H9 (cell line): Measurements from ENCODE around the gene ZNF318. TPM values are rescaled to one million over a fixed set of nuclear protein-coding genes. Genes with fewer than 3 reads are reported as not detected.

ENCODE experiments used
- DNase-seq: peaks from one replicate; pipeline ENCODE4 v3.0.0-alpha.2; 2017
- H2AFZ ChIP-seq: one replicate; pipeline ENCODE4 v1.6.1; 2013; ENCODE audit warnings: mild to moderate bottlenecking, low read length, control low read depth, moderate library complexity
- H2AK5ac ChIP-seq: 2 replicates; pipeline ENCODE4 v1.6.1; 2013; ENCODE audit warnings: low read length, control low read depth, mixed read lengths; ENCODE audit not compliant: insufficient read length
- H2BK120ac ChIP-seq: one replicate; pipeline ENCODE4 v1.6.1; 2013; ENCODE audit warnings: low read depth, mild to moderate bottlenecking, low read length, control low read depth, inconsistent platforms; ENCODE audit not compliant: poor library complexity, severe bottlenecking
- H2BK12ac ChIP-seq: 2 replicates; pipeline ENCODE4 v1.6.1; 2013; ENCODE audit warnings: low read length, control low read depth, mixed read lengths, low read depth; ENCODE audit not compliant: insufficient read length
- H2BK15ac ChIP-seq: 2 replicates; pipeline ENCODE4 v1.6.1; 2013; ENCODE audit warnings: low read depth, low read length, control low read depth
- H2BK20ac ChIP-seq: one replicate; pipeline ENCODE4 v1.6.1; 2013; ENCODE audit warnings: low read depth, mild to moderate bottlenecking, low read length, control low read depth, inconsistent platforms; ENCODE audit not compliant: poor library complexity, severe bottlenecking
- H2BK5ac ChIP-seq: 2 replicates; pipeline ENCODE4 v1.6.1; 2013; ENCODE audit warnings: low read length, control low read depth, mixed read lengths; ENCODE audit not compliant: insufficient read length
- H3K14ac ChIP-seq: 2 replicates; pipeline ENCODE4 v1.6.1; 2013; ENCODE audit warnings: low read length, control low read depth; ENCODE audit not compliant: insufficient read depth
- H3K18ac ChIP-seq: 2 replicates; pipeline ENCODE4 v1.6.1; 2013; ENCODE audit warnings: low read depth, mild to moderate bottlenecking, mixed read lengths, low read length, control low read depth; ENCODE audit not compliant: insufficient read length
- H3K23ac ChIP-seq: 2 replicates; pipeline ENCODE4 v1.6.1; 2013; ENCODE audit warnings: low read length, control low read depth, mixed read lengths, low read depth; ENCODE audit not compliant: insufficient read length
- H3K23me2 ChIP-seq: 2 replicates; pipeline ENCODE4 v1.6.1; 2013; ENCODE audit warnings: low read depth, mild to moderate bottlenecking, mixed read lengths, low read length, control low read depth; ENCODE audit not compliant: insufficient read length, poor library complexity, severe bottlenecking
- H3K27ac ChIP-seq: 2 replicates; pipeline ENCODE4 v1.5.1; 2013; ENCODE audit warnings: low read length, control low read depth, mixed read lengths, low read depth; ENCODE audit not compliant: insufficient read length
- H3K27me3 ChIP-seq: 2 replicates; pipeline ENCODE4 v1.6.1; 2013; ENCODE audit warnings: low read length, control low read depth, inconsistent platforms; ENCODE audit not compliant: insufficient read depth
- H3K4ac ChIP-seq: 2 replicates; pipeline ENCODE4 v1.6.1; 2013; ENCODE audit warnings: low read depth, mild to moderate bottlenecking, control low read depth, inconsistent platforms, low read length, moderate library complexity
- H3K4me1 ChIP-seq: 2 replicates; pipeline ENCODE4 v1.6.1; 2013; ENCODE audit warnings: low read length, control low read depth, inconsistent platforms; ENCODE audit not compliant: insufficient read depth
- H3K4me2 ChIP-seq: 2 replicates; pipeline ENCODE4 v1.6.1; 2013; ENCODE audit warnings: low read length, control low read depth, mixed read lengths; ENCODE audit not compliant: insufficient read length, insufficient read depth
- H3K56ac ChIP-seq: 2 replicates; pipeline ENCODE4 v1.6.1; 2013; ENCODE audit warnings: low read depth, mild to moderate bottlenecking, mixed read lengths, low read length, control low read depth; ENCODE audit not compliant: insufficient read length
- H3K79me1 ChIP-seq: 2 replicates; pipeline ENCODE4 v1.6.1; 2013; ENCODE audit warnings: low read depth, mild to moderate bottlenecking, moderate library complexity, low read length, control low read depth, inconsistent platforms; ENCODE audit not compliant: insufficient read depth, poor library complexity, severe bottlenecking
- H3K79me2 ChIP-seq: 2 replicates; pipeline ENCODE4 v1.6.1; 2013; ENCODE audit warnings: low read length, control low read depth, inconsistent platforms; ENCODE audit not compliant: insufficient read depth
- H3K9ac ChIP-seq: 2 replicates; pipeline ENCODE4 v1.6.1; 2013; ENCODE audit warnings: low read length, control low read depth, mixed read lengths; ENCODE audit not compliant: insufficient read length; ENCODE audit errors: extremely low read depth
- H3K9me3 ChIP-seq: one replicate; pipeline ENCODE4 v1.6.1; 2013; ENCODE audit warnings: low read depth, low read length, inconsistent platforms; ENCODE audit not compliant: control insufficient read depth
- H3T11ph ChIP-seq: one replicate; pipeline ENCODE4 v1.6.1; 2013; ENCODE audit warnings: mild to moderate bottlenecking, low read length, control low read depth, inconsistent platforms
- H4K20me1 ChIP-seq: one replicate; pipeline ENCODE4 v1.6.1; 2013; ENCODE audit not compliant: control insufficient read depth, insufficient read length, insufficient read depth
- H4K5ac ChIP-seq: 2 replicates; pipeline ENCODE4 v1.6.1; 2013; ENCODE audit warnings: low read depth, mild to moderate bottlenecking, mixed read lengths, low read length, control low read depth; ENCODE audit not compliant: insufficient read length
- H4K8ac ChIP-seq: replicated peaks from 2 replicates; pipeline ENCODE4 v1.6.1; 2013; ENCODE audit warnings: low read length, control low read depth, mixed read lengths, low read depth; ENCODE audit not compliant: insufficient read length
- H4K91ac ChIP-seq: 2 replicates; pipeline ENCODE4 v1.6.1; 2013; ENCODE audit warnings: low read depth, mild to moderate bottlenecking, moderate library complexity, mixed read lengths, low read length, control low read depth; ENCODE audit not compliant: insufficient read length
- H3K27ac Mint-ChIP-seq, 3 experiments: 2 replicates in 2 of 3; 3 replicates in 1 of 3; pipeline ENCODE4 v1.8.0; 2020 to 2021; ENCODE audit warnings: mixed read lengths in 3 of 3, mild to moderate bottlenecking in 1 of 3, moderate library complexity in 1 of 3
- H3K27me3 Mint-ChIP-seq: 2 replicates; pipeline ENCODE4 v1.8.0; 2021; ENCODE audit warnings: low read depth, mild to moderate bottlenecking, moderate library complexity, mixed read lengths
- H3K36me3 Mint-ChIP-seq, 3 experiments: 2 replicates in 2 of 3; 3 replicates in 1 of 3; pipeline ENCODE4 v1.8.0; 2020 to 2021; ENCODE audit warnings: low read depth in 3 of 3, mixed read lengths in 3 of 3; ENCODE audit not compliant: insufficient read depth in 1 of 3
- H3K4me1 Mint-ChIP-seq, 2 experiments: 2 replicates each; pipeline ENCODE4 v1.8.0; 2020; ENCODE audit warnings: mixed read lengths in 2 of 2
- H3K4me3 Mint-ChIP-seq, 2 experiments: 2 replicates in 1 of 2; 3 replicates in 1 of 2; pipeline ENCODE4 v1.8.0; 2020 to 2021; ENCODE audit warnings: mild to moderate bottlenecking in 2 of 2, mixed read lengths in 2 of 2, moderate library complexity in 1 of 2
- H3K9me3 Mint-ChIP-seq, 2 experiments: 2 replicates in 1 of 2; 3 replicates in 1 of 2; pipeline ENCODE4 v1.8.0; 2020; ENCODE audit warnings: mild to moderate bottlenecking in 2 of 2, mixed read lengths in 2 of 2, moderate library complexity in 1 of 2
- WGBS: extraction: QIAGEN DNeasy Blood & Tissue Kit; methylation state at CpG from one replicate; pipeline ENCODE4 v1.1.7; 2013; ENCODE audit warnings: missing lambda C conversion rate, low lambda C conversion rate, mixed read lengths; ENCODE audit not compliant: insufficient read length; ENCODE audit errors: extremely low coverage; 5-methylcytosine and 5-hydroxymethylcytosine counted together
- total RNA-seq: library from RNA; stranded (reverse); gene quantifications from 2 replicates; pipeline ENCODE4 v1.2.1, GENCODE V29; 2021
- TF ChIP-seq, protein P1 (sequence below): fragments of 200-600 bp; sonication (generic); conservative IDR thresholded peaks from 3 replicates; pipeline ENCODE4 v1.8.0; 2021; ENCODE audit warnings: antibody characterized with exemption, mild to moderate bottlenecking

Gene ZNF318
- total RNA-seq, 1 experiment from 2014 or later = 16.3 TPM

- H3K56ac ChIP-seq = no peak within 1 kb of the TSS
- H2BK12ac ChIP-seq = no peak within 1 kb of the TSS
- Mint-ChIP-seq H3K9me3 (no peaks in the 10 kb centered on the region), H3K27ac (no peak within 1 kb of the TSS), H3K4me1 (peaks cover 15% of the 10 kb centered on the region in 2 experiments), H3K4me3 (no peak within 1 kb of the TSS), H3K27me3 (peaks cover 17% of the 10 kb centered on the region), H3K36me3 (no peaks in the 10 kb centered on the region)
- H3K23ac ChIP-seq = no peak within 1 kb of the TSS
- no peak for DNase-seq
- H3K4me1 ChIP-seq = no peaks in the 10 kb centered on the region
- no peaks in the 10 kb centered on the region for H3K79me2 ChIP-seq
- H4K20me1 ChIP-seq = peaks cover 4% of the 10 kb centered on the region
- H4K5ac ChIP-seq = no peak within 1 kb of the TSS
- H2BK5ac ChIP-seq = no peak within 1 kb of the TSS
- no peak within 1 kb of the TSS for H2AK5ac ChIP-seq
- no CpG with 5 or more reads among the region's 10 CpGs for WGBS
- no peak within 1 kb of the TSS for H2BK20ac ChIP-seq
- H2AFZ ChIP-seq = no peak within 1 kb of the TSS
- no peak within 1 kb of the TSS for H3K18ac ChIP-seq
- TF ChIP-seq, protein P1, sequence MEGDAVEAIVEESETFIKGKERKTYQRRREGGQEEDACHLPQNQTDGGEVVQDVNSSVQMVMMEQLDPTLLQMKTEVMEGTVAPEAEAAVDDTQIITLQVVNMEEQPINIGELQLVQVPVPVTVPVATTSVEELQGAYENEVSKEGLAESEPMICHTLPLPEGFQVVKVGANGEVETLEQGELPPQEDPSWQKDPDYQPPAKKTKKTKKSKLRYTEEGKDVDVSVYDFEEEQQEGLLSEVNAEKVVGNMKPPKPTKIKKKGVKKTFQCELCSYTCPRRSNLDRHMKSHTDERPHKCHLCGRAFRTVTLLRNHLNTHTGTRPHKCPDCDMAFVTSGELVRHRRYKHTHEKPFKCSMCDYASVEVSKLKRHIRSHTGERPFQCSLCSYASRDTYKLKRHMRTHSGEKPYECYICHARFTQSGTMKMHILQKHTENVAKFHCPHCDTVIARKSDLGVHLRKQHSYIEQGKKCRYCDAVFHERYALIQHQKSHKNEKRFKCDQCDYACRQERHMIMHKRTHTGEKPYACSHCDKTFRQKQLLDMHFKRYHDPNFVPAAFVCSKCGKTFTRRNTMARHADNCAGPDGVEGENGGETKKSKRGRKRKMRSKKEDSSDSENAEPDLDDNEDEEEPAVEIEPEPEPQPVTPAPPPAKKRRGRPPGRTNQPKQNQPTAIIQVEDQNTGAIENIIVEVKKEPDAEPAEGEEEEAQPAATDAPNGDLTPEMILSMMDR = no peak
- no peak within 1 kb of the TSS for H3K9ac ChIP-seq
- H3K4ac ChIP-seq = no peak within 1 kb of the TSS
- no peak within 1 kb of the TSS for H3T11ph ChIP-seq
- no peak within 1 kb of the TSS for H3K27ac ChIP-seq
- no peaks in the 10 kb centered on the region for H3K27me3 ChIP-seq
- no peak within 1 kb of the TSS for H4K8ac ChIP-seq
- H3K14ac ChIP-seq = no peak within 1 kb of the TSS; the same call in 1 of the 2 replicates
- H3K79me1 ChIP-seq = no peaks in the 10 kb centered on the region
- H4K91ac ChIP-seq = no peak within 1 kb of the TSS
- no peaks in the 10 kb centered on the region for H3K23me2 ChIP-seq
- no peaks in the 10 kb centered on the region for H3K9me3 ChIP-seq
- H2BK15ac ChIP-seq = no peak within 1 kb of the TSS
- no peak within 1 kb of the TSS for H2BK120ac ChIP-seq
- no peak within 1 kb of the TSS for H3K4me2 ChIP-seq
Measured at GRCh38 chr6:43297644-43298564, 71.5 kb downstream of the ZNF318 start, which contains the start of gene SLC22A7. TSS of gene SLC22A7 (plus strand) at chr6:43298260. CDS start at chr6:43298359, 99 bp downstream.
